A673 (cell line): ENCODE results near the gene ADCY3.

Experiments used
- CTCF ChIP-seq: fragments of 300-800, 200-600 bp; sonication (generic); conservative IDR thresholded peaks from 2 replicates; pipeline ENCODE4 v1.5.1; 2017; ENCODE audit warnings: low read depth, mild to moderate bottlenecking, antibody characterized with exemption, low read length, moderate library complexity, mixed read lengths
- EZH2 ChIP-seq: fragments of 200-600 bp; sonication (generic); IDR thresholded peaks from 2 replicates; pipeline ENCODE4 v1.6.1; 2017; ENCODE audit warnings: borderline replicate concordance, low read depth, mild to moderate bottlenecking, mixed read lengths, antibody characterized with exemption, low read length; ENCODE audit not compliant: poor library complexity, severe bottlenecking

DNA sequence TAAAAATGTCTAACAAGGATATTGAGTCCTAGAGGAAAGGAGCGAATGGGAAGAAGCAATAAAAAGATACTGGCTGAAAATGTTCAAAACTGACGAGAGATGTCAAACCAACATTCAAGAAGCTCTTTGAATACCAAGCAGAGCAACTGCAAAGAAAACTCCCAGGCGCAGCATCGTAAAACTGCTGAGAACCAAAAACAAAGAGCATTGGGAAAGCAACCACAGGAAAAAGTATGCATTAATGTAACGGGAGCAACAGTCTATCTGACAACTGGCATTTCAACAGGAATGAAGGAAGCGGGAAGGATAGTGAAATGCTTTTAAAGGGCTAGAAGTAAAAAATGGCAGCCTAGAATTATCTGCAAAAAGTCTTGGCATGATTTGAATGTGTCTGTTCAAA is 53.1 kb downstream of the ADCY3 start:
- no peak for TF ChIP-seq CTCF
- TF ChIP-seq EZH2: no peak
